Germinal center (tissue), 1 donor: ENCODE measurements around the gene BBS9.
"Not testable (repeated sequence)": the region's sequence is repeated elsewhere in the genome, so short reads cannot be mapped to it uniquely, and the experiment has no call there.

Experiments used
- DNase-seq: peaks from one replicate; pipeline ENCODE4 v3.0.0; 2012; ENCODE audit warnings: mixed read lengths, low spot score

Gene BBS9

GRCh38 chr7:33276325-33276724 lies 147.0 kb downstream of the BBS9 start:
- no peak for DNase-seq

DNA sequence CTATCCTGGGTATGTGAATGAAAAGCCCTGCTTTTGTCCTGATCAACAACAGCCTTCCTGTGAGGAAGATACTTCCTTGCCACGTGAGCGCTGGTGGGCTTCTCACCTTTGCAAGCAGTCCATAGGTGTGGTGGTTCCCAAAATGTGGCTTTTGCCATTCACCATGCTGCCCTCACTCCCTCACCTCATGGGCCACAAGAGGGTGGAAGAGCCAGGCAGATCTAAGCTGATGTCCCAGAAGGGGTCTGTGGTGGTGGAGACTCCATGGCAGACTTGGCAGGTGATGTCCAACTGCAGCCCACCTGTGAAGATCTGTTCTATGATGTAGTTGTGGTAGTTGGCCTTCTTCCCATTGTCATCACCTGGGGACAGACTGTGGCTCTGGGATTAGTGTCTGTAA lies 147.4 kb downstream of the BBS9 start:
- no peak for DNase-seq

GRCh38 chr7:33278095-33278494 lies 148.7 kb downstream of the BBS9 start:
- no peak for DNase-seq

GRCh38 chr7:33286501-33286900 lies 157.1 kb downstream of the BBS9 start:
- DNase-seq = no peak

- DNase-seq = no peak
Measured at GRCh38 chr7:33287738-33288137, 158.4 kb downstream of the BBS9 start.

GRCh38 chr7:33298848-33299247 lies 169.5 kb downstream of the BBS9 start:
- DNase-seq = no peak

GRCh38 chr7:33299425-33299824 lies 170.1 kb downstream of the BBS9 start:
- DNase-seq = no peak

GRCh38 chr7:33300131-33300530 lies 170.8 kb downstream of the BBS9 start:
- no peak for DNase-seq

- DNase-seq = no peak
Measured at GRCh38 chr7:33300742-33301141, 171.4 kb downstream of the BBS9 start.

- DNase-seq = not testable (repeated sequence)
Measured at GRCh38 chr7:33303978-33304557, 174.7 kb downstream of the BBS9 start.

GRCh38 chr7:33307205-33307604 lies 177.8 kb downstream of the BBS9 start:
- DNase-seq = no peak

- DNase-seq = no peak
Measured at GRCh38 chr7:33310546-33310945, 181.2 kb downstream of the BBS9 start.

GRCh38 chr7:33325754-33326484 lies 196.6 kb downstream of the BBS9 start:
- DNase-seq = no peak

- no peak for DNase-seq
Measured at GRCh38 chr7:33326485-33326848, 197.1 kb downstream of the BBS9 start.

DNA sequence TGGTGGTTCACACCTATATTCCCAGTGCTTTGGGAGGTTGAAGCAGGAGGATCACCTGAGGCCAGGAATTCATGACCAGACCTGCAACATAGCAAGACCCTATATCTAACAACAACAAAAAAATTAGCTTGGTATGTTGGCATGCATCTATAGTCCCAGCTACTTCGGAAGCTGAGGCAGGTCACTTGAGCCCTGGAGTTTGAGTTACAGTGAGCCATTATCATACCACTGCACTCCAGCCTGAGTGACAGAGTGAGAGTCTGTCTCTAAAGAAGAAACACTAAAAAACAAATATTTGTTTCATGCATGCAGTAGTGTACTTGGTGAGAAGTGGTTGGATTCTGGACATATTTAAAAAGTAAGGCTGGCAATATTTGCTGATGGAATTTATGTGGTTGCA lies 198.1 kb downstream of the BBS9 start:
- no peak for DNase-seq

DNA sequence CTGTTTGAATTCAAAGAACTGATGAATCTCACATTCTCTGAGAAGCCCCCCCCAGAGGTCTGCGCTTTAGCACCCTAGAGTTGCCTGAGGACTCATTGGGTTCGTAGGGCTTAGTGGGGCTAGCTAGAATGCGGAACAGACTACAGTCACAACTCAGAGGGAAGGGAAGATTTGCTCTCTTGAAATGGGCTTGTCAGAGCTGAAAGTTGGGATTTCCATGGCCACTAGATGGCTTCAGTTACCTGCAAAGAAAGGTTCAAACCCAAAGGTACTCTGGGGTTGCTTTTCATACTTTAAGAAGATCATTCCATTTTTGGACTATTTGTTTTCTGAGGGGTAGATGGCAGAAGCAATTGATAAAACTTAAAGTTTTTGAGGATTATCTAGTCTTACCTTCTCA lies 205.0 kb downstream of the BBS9 start:
- DNase-seq = no peak

DNA sequence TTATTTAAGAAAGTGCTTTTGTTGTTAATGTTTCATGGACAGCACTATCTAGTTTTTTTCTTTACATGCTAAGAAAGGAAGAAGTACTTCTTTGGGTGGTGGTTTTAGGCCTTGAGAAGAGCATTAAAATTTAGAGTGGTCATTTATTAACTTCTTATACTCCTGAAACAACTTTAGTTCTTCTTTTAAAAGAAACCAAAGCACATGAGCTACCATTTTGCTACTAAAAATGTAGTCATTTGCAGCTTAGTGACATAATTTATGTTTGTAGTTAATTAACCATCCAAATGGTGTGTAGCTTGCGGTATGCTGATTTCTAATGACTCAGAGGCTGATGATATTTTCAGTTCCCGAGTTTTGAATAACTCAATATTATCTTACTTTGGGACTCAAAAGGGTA lies 207.5 kb downstream of the BBS9 start:
- no peak for DNase-seq

DNA sequence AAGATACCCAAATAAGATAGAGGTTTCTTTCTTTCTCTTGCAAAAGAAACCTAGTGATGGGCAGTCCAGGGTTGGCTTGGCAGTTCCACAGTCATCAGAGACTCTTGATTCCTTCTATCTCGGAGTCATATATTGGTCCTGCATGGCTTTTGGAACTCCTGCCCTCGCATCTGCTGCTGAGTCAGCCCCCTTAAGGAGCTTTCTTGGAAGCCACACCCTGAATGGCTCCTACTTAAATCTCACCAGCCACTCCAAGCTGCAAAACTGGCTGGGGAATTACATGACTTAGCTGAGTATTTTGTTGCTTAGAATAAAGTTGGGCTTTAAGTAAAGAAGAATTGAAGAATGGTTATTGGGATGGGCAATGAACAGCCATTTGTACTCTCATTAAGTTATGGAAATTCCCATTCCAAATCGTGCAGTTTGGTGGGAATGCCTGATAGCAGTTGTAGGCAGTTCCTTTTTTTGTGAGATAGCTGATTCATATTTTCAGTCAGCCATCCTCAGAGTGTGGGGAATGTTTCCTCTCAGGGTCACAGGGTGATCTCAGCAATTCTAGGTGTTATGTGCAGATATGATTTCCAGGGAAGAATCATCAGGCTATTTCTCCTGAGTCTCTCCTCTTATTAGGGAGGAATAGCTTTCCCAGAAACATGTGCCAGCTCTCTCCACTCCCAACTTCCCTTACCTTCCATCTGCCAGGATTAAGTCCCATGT lies 209.9 kb downstream of the BBS9 start:
- no peak for DNase-seq

- DNase-seq = no peak
Measured at GRCh38 chr7:33346055-33346454, 216.7 kb downstream of the BBS9 start.

- DNase-seq = no peak
Measured at GRCh38 chr7:33350577-33350976, 221.2 kb downstream of the BBS9 start.

GRCh38 chr7:33351709-33352108 lies 222.3 kb downstream of the BBS9 start:
- DNase-seq = no peak

- DNase-seq = no peak
Measured at GRCh38 chr7:33354201-33354600, 224.8 kb downstream of the BBS9 start.

GRCh38 chr7:33355386-33355785 lies 226.0 kb downstream of the BBS9 start:
- DNase-seq = no peak

GRCh38 chr7:33356336-33356735 lies 227.0 kb downstream of the BBS9 start:
- DNase-seq = no peak
